HS-5 (cell line): ENCODE measurements around the gene BTBD2.
A peak's percentile ranks its signal among the peaks of the same experiment; 100 is the strongest.
"Not testable (repeated sequence)": the region's sequence is repeated elsewhere in the genome, so short reads cannot be mapped to it uniquely, and the experiment has no call there.

Experiments
- DNase-seq: peaks from one replicate; pipeline ENCODE4 v3.0.0-alpha.2; 2012; ENCODE audit warnings: low read depth

The BTBD2 gene

GRCh38 chr19:2039959-2040646, 24.6 kb upstream of the BTBD2 start:
- DNase-seq, result no peak

GRCh38 chr19:2039089-2039958, 23.8 kb upstream of the BTBD2 start:
- no peak for DNase-seq

DNA sequence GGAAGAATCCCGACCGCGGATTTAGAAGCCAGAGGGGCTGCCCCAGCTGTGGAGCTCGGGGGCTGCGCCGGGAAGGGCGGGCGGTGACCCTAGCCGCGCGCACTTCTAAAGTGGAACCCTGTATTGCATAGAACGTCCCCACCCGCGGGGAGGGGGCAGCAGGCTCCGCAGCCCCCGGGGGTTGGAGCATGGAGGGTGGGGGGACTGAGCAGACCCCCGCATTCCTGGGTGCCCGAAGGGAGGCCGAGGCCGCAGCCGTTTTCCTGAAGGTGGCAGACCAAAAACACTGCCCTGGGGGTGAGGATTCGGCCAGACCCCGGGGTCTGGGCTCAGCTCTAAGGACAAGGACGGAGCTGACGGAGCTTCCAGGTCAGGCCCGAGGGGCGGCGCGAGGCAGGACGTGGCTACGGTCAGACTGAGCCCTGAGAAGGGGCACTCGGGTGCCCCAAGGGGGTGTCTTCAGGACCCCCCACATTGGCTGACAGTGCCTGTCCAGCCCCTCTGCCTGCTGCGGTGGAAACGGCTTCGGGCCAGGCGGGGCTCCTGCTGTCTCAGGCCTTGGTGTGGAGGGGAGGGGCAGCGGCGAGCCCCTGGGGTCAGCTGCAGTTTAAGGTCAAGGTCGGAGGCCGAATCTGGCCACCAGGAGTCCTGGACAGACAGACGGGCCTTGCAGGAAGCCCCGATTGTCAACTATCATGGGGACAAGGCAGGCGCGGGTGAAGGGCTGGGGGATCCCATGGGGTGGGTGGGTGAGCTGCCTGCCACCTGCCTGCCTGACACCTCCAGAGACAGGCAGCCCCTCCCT, 23.0 kb upstream of the BTBD2 start:
- DNase-seq, result no peak

GRCh38 chr19:2037651-2038255, 22.2 kb upstream of the BTBD2 start:
- no peak for DNase-seq

DNA sequence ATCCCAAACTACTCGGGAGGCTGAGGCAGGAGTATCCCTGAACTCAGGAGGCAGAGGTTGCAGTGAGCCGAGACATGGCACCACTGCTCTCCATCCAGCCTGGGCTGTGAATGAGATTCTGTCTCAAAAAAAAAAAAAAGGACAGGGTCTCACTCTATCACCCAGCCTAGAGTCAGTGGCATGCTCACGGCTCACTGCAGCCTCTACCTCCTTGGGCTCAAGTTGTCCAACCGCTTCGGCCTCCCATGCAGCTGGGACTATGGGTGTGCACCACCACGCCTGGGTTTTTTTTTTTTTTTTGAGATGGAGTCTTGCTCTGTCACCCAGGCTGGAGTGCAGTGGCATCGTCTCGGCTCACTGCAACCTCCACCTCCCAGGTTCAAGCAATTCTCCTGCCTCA, 20.9 kb upstream of the BTBD2 start:
- no peak for DNase-seq

GRCh38 chr19:2035590-2035991, 20.1 kb upstream of the BTBD2 start:
- no peak for DNase-seq

DNA sequence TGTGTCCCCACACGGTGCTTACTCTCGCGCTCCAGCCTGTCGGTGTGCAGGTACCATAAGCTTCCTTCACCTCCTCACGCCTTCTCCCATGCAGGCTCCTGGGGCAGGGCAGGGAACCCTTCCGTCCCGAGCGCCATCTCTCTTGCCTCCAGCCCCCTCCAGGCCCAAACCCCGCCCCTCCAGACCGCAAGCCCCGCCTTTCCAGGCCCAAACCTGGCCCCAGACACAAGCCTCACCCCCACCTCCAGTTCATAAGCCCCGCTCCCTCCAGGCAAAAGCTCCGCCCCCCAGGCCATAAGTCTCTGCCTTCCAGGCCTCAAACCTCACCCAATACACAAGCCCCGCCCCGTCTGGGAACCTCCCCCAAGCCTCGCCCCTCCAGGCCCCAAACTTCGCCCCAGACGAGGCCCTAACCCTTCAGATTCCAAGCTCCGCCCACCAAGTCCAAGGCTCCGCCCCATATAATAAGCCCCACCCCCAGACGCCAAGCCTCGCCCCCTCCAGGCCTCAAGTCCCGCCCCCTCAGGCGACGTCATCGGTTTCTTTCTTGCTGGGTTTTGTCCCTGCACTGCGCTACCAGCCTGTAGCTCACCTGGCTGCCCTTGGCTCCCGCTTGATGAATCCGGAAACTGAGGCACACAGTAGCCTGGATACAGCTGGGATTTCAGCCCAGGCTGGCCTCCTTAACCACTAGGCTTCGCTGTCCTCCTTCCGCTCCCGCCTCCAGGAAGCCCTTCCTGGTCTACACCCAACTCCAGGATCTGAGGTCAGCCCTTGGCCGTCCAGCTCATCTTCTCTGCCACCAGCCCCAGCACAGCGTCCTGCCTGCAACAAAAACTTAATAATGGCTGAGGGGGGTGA, 19.4 kb upstream of the BTBD2 start:
- no peak for DNase-seq

- not testable (repeated sequence) for DNase-seq
Measured at GRCh38 chr19:2034253-2034652, 18.7 kb upstream of the BTBD2 start.

GRCh38 chr19:2033825-2034159, 18.3 kb upstream of the BTBD2 start:
- no peak for DNase-seq

GRCh38 chr19:2033115-2033824, 17.8 kb upstream of the BTBD2 start:
- DNase-seq, result no peak

- DNase-seq, result peak; percentile 35
Measured at GRCh38 chr19:2032296-2032941, 16.9 kb upstream of the BTBD2 start.

DNA sequence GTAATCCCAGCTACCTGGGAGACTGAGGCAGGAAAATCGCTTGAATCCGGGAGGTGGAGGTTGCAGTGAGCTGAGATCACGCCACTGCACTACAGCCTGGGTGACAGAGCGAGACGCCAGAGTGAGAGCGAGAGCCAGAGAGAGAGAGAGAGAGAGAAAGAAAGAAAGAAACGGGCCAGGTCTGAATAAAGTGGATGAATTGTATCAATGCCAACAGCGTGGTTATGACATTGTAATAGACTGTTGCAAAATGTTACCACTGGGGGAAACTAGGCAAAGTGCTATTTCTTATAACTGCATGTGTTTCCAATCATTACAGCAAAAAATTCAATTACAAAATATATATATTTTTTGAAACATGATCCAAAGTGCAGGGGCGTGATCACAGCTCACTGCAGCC, 11.8 kb upstream of the BTBD2 start:
- peak; percentile 56 for DNase-seq

- no peak for DNase-seq
Measured at GRCh38 chr19:2026770-2027169, 11.3 kb upstream of the BTBD2 start.

DNA sequence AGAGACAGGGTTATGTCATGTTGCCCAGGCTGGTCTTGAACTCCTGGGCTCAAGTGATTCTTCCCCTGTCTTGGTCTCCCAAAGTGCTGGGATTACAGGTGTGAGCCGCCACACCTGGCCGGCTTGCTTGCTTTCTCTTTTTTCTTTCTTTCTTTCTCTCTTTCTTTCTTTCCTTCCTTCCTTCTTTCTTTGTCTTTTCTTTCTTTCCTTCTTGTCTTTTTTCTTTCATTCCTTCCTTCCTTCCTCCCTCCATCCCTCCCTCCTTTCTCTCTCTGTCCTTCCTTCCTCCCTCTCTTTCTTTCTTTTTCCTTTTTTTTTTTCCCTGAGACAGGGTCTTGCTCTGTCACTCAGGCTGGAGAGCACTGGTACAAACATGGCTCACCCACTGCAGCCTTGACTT, 6.8 kb upstream of the BTBD2 start:
- no peak for DNase-seq

DNA sequence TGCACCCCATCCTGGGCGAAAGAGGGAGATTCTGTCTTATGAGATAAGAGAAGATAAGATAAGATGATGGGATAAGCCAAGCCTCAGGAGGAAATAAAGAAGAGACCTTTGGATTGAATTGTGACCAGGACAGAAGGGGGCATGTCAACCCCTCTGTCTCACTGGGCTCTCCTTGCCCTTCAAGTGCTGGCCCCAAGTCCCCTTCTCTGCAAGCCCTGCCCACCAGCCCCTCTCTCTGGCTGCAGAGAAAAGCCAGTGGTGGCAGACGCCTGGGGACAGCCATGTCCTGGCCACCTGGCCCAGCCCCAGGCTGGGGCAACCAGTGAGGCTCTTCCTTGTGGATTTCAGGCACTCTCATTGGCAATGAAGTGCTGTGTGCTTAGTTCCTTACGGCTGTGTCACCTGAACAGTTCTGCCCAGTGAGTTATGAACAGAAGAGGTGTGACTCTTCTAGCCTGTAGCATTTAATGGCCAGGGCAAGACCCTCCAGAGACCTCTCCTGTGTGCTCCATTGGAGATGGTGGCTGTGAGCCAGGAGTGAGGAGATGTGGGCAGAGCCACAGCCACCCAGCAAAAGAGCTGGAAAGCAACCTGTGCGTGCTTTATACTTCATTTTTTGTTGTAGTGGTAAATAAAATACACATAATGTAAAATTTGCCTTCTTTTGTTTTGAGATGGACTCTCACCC, 6.1 kb upstream of the BTBD2 start:
- DNase-seq, result no peak

DNA sequence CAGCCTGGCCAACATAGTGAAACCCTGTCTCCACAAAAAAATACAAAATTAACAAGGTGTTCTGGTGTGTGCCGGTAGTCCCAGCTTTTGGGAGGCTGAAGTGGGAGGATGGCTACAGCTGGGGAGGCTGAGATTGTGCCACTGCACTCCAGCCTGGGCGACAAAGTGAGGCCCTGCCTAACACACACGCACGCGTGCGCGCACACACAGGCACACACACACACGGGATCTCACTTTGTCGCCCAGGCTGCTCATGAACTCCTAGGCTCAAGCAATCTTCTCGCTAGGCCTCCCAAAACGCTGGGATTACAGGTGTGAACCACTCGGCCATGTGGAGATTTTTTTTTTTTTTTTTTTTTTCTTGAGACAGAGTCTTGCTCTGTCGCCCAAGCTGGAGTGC, 3.2 kb upstream of the BTBD2 start:
- DNase-seq, result no peak

DNA sequence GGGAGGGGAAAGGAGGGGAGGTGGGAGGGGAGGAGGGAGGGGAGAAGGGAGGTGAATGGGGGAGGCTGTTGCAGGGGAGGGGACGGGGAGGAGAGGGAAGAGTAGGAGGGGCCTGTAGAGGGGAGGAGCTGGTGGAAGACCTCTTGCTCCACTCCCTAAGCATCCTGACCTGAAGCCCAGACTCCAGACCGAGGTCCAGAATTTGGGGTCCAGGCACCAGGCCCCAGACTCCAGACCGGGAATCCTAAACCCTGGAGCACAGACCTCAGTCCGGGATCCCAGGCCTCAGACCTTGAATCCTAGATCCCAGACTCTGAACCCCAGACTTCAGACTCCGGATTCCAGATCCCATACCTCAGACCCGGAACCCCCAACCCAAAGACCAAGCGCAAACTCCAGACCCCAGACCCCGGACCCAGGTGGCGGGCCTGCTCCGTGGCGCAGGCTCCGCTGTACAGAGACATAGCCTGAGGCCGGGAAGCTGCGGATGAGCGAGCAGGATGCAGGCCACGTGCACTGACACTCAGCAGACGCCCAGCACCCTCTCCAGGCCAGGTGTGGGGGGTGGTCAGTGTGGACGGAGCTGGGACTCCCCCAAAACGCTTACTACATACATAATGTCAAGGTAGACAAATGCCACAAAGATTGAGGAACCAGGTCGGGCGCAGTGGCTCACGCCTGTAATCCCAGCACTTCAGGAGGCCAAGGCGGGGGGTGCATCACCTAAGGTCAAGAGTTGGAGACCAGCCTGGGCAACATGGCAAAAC, 710 bp upstream of the BTBD2 start:
- DNase-seq, result peak; percentile 24

GRCh38 chr19:2014731-2015607, 545 bp downstream of the BTBD2 start:
- DNase-seq, result no peak
